ENCODE results near the gene NCOA1. TPM values are rescaled to one million over a fixed set of nuclear protein-coding genes. Genes with fewer than 3 reads are reported as not detected.

NCOA1 gene
- total RNA-seq, 1 experiment from 2014 or later, result 24.6 TPM

DNA sequence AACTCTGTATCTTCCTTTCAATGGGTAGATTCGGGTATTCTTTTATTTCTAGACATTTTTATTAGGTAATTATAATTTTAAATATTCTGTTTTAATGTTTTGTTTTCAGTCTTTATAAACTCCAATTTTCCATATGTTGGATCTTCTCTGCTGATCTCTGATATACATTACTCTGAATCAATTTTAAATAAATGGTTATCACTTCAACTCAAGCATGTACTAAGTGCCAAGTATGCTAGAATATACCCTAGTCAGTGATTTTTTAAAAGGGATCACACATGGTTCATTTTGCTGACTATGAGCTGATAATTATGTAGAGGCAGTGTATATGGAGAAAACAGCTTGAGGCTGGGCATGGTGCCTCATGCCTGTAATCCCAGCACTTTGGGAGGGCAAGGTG, 41.7 kb upstream of the NCOA1 start:
- DNase-seq (ENCODE audit: low read depth, low spot score), result no peak

DNA sequence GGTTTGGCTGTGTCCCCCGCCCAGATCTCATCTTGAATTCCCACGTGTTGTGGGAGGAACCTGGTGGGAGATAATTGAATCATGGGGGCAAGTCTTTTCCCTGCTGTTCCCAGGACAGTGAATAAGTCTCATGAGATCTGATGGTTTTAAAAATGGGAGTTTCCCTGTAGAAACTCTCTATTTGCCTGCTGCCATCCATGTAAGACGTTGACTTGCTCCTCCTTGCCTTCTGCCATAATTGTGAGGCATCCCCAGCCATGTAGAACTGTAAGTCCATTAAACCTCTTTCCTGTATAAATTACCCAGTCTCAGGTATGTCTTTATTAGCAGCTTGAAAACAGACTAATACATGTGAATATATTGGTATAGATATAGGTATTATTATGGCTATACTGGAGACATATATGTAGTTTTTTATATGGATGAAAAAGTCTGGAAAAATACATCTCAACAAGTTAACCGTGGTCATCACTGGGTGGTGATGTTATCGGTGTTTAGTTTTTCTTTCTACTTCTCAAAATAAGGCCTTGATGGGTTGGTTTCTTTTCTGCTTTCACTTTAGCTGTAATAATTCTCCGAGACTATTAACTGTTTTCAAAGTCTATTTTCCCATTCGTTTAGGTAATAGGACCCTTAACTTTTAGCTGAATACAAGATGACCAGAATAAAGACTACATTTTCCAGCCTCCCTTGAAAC, 39.1 kb upstream of the NCOA1 start:
- peaks cover 5% of the 10 kb centered on the region; the same call in 1 of the 2 replicates for H3K4me1 ChIP-seq (ENCODE audit: control insufficient read depth, insufficient read depth, low read length)
- ATAC-seq, result no peak
- no peak for DNase-seq (ENCODE audit: low read depth, low spot score)
- peaks cover 11% of the 10 kb centered on the region for H3K9me3 ChIP-seq (ENCODE audit: control insufficient read depth, insufficient read depth, low read depth, low read length)
- ChIA-PET POLR2A (interaction anchor here (0.6 kb wide), 1 partner anchor 38 kb away, joined by 3 read pairs; no protein-coding TSS in a partner anchor), CTCF (no interaction called here)
- in situ Hi-C loops (cut with HindIII; ENCODE audit: low pct_unique_long_range_greater_than_20kb, low sequenced_read_pairs) (no loop called here), intact Hi-C loops (cut with micrococcal nuclease; ENCODE audit: unreplicated experiment) (no loop called here)
- no peak overlapping the region for H3K4me3 ChIP-seq (ENCODE audit: low read depth in 2 of 2, low read length in 2 of 2)
- TF ChIP-seq, protein P1, sequence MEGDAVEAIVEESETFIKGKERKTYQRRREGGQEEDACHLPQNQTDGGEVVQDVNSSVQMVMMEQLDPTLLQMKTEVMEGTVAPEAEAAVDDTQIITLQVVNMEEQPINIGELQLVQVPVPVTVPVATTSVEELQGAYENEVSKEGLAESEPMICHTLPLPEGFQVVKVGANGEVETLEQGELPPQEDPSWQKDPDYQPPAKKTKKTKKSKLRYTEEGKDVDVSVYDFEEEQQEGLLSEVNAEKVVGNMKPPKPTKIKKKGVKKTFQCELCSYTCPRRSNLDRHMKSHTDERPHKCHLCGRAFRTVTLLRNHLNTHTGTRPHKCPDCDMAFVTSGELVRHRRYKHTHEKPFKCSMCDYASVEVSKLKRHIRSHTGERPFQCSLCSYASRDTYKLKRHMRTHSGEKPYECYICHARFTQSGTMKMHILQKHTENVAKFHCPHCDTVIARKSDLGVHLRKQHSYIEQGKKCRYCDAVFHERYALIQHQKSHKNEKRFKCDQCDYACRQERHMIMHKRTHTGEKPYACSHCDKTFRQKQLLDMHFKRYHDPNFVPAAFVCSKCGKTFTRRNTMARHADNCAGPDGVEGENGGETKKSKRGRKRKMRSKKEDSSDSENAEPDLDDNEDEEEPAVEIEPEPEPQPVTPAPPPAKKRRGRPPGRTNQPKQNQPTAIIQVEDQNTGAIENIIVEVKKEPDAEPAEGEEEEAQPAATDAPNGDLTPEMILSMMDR (IDR thresholded peaks at IDR 0.05), result no peak
- TF ChIP-seq POLR2AphosphoS5 (IDR thresholded peaks at IDR 0.05; ENCODE audit: low read depth, low read length) (no peak), SIN3A (IDR thresholded peaks at IDR 0.05; ENCODE audit: borderline replicate concordance, insufficient read depth, low read depth, low read length) (no peak)
- H3K36me3 ChIP-seq (ENCODE audit: control insufficient read depth, insufficient read depth, low read length), result no peaks in the 10 kb centered on the region
- no peak overlapping the region for H3K27ac ChIP-seq (ENCODE audit: low read length)
- no peaks in the 10 kb centered on the region; the same call in 1 of the 2 replicates for H3K27me3 ChIP-seq (ENCODE audit: control insufficient read depth, insufficient read depth, low read length)
- BruUV-seq (replicated peaks), result no TSS peak

More for the DNA sequence above, 41.7 kb upstream of the NCOA1 start:
- H3K27me3 ChIP-seq (ENCODE audit: control insufficient read depth, insufficient read depth, low read length), result no peaks in the 10 kb centered on the region
- intact Hi-C loops (cut with micrococcal nuclease; ENCODE audit: unreplicated experiment), result no loop called here
- H3K4me1 ChIP-seq (ENCODE audit: control insufficient read depth, insufficient read depth, low read length), result peaks cover 4% of the 10 kb centered on the region; the same call in 1 of the 2 replicates
- no peak overlapping the region for H3K27ac ChIP-seq (ENCODE audit: low read length)
- ChIA-PET POLR2A (no interaction called here), CTCF (no interaction called here)
- no TSS peak for BruUV-seq (replicated peaks)
- peaks cover 11% of the 10 kb centered on the region for H3K9me3 ChIP-seq (ENCODE audit: control insufficient read depth, insufficient read depth, low read depth, low read length)
- in situ Hi-C loops (cut with HindIII; ENCODE audit: low pct_unique_long_range_greater_than_20kb, low sequenced_read_pairs), result no loop called here
- ATAC-seq, result no peak
- TF ChIP-seq, protein P2, sequence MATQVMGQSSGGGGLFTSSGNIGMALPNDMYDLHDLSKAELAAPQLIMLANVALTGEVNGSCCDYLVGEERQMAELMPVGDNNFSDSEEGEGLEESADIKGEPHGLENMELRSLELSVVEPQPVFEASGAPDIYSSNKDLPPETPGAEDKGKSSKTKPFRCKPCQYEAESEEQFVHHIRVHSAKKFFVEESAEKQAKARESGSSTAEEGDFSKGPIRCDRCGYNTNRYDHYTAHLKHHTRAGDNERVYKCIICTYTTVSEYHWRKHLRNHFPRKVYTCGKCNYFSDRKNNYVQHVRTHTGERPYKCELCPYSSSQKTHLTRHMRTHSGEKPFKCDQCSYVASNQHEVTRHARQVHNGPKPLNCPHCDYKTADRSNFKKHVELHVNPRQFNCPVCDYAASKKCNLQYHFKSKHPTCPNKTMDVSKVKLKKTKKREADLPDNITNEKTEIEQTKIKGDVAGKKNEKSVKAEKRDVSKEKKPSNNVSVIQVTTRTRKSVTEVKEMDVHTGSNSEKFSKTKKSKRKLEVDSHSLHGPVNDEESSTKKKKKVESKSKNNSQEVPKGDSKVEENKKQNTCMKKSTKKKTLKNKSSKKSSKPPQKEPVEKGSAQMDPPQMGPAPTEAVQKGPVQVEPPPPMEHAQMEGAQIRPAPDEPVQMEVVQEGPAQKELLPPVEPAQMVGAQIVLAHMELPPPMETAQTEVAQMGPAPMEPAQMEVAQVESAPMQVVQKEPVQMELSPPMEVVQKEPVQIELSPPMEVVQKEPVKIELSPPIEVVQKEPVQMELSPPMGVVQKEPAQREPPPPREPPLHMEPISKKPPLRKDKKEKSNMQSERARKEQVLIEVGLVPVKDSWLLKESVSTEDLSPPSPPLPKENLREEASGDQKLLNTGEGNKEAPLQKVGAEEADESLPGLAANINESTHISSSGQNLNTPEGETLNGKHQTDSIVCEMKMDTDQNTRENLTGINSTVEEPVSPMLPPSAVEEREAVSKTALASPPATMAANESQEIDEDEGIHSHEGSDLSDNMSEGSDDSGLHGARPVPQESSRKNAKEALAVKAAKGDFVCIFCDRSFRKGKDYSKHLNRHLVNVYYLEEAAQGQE (IDR thresholded peaks at IDR 0.05; ENCODE audit: insufficient read depth in 1 of 2, low read depth in 2 of 2, low read length in 1 of 2), result no peak
- no peak for TF ChIP-seq TCF7L2 (IDR thresholded peaks at IDR 0.05; ENCODE audit: low read depth, low read length)
- no peak for TF ChIP-seq SIN3A (IDR thresholded peaks at IDR 0.05; ENCODE audit: borderline replicate concordance, insufficient read depth, low read depth, low read length)
- TF ChIP-seq, protein P1 (IDR thresholded peaks at IDR 0.05), result no peak
- TF ChIP-seq POLR2AphosphoS5 (IDR thresholded peaks at IDR 0.05; ENCODE audit: low read depth, low read length), result no peak
- no peaks in the 10 kb centered on the region for H3K36me3 ChIP-seq (ENCODE audit: control insufficient read depth, insufficient read depth, low read length)
- H3K4me3 ChIP-seq (ENCODE audit: low read depth in 2 of 2, low read length in 2 of 2), result no peak overlapping the region

Data from Panc1 (cell line).